ENCODE results near the gene FKBP1A.

FKBP1A gene

DNA sequence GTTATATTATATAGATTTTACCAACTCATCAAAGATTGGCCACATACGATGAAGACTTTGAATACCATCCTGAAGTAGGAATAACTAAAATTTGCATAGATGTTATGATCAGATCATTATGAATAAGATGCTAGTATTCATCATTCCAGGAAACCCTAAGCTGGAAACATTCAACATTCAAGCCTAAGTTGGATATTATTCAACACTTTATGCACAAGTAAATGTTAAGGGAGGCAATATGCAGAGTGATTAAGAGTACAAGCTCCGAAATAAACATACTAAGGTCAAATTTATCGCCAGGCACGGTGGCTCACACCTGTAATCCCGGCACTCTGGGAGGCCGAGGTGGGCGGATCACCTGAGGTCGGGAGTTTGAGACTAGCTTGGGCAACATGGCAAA, 43.4 kb upstream of the FKBP1A start:
- TF ChIP-seq, protein P1, sequence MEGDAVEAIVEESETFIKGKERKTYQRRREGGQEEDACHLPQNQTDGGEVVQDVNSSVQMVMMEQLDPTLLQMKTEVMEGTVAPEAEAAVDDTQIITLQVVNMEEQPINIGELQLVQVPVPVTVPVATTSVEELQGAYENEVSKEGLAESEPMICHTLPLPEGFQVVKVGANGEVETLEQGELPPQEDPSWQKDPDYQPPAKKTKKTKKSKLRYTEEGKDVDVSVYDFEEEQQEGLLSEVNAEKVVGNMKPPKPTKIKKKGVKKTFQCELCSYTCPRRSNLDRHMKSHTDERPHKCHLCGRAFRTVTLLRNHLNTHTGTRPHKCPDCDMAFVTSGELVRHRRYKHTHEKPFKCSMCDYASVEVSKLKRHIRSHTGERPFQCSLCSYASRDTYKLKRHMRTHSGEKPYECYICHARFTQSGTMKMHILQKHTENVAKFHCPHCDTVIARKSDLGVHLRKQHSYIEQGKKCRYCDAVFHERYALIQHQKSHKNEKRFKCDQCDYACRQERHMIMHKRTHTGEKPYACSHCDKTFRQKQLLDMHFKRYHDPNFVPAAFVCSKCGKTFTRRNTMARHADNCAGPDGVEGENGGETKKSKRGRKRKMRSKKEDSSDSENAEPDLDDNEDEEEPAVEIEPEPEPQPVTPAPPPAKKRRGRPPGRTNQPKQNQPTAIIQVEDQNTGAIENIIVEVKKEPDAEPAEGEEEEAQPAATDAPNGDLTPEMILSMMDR (conservative IDR thresholded peaks at IDR 0.05; ENCODE audit: low read depth, low read length): no peak
- H3K4me3 ChIP-seq (ENCODE audit: low read length): no peak overlapping the region
- DNase-seq (ENCODE audit: low read depth): no peak

DNA sequence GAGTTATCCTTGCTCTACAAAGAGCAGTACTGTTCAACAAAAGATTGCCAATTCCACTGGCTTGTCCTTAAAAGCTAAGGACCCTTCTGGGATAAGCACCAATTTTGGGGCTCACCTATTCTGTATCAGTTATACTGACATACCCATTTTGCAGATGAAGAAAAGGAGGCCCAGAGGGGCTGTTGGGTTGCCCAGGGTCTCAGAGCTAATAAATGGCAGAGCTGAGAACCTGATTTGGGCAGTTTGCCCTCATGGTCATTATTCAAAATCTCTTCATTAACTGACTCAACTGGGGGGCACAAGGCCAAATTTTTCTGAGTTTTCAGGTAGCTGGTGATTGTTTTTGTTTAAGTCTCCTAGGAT, 42.5 kb upstream of the FKBP1A start:
- no peak for DNase-seq (ENCODE audit: low read depth)
- H3K4me3 ChIP-seq (ENCODE audit: low read length): no peak overlapping the region
- TF ChIP-seq, protein P1 (conservative IDR thresholded peaks at IDR 0.05; ENCODE audit: low read depth, low read length): no peak

DNA sequence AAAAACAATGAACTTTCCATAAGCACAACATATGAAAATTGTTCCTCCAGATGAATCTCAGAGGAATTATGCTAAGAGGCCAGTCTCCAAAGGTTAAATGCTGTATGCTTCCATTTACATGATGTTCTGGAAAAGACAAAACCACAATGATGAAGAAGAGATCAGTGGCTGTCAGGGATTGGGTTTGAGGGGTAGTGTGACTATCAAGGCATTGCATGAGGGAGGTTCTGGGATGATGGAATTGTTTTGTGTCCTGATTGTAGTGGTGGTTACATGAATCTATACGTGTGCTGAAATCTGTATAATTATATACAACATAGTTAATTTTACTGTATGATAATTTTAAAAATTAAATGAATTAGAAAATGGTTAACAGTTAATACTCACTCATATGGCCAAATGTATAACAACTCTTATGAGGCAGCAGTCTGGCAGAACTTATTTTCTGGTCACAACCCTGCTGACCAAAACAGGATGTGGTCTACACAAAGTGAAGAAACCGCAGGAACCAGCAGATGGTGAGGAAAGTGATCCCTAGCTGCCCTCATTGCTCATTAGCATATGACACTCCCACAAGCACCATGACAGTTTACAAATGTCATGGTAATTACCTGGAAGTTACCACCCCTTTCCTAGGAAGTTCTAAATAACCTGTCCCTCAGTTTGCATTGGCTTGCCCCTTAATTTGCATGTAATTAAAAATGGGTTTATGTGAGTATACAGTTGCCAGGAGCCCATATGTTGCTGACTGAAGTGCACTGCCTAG, 41.9 kb upstream of the FKBP1A start:
- no peak for DNase-seq (ENCODE audit: low read depth)
- no peak overlapping the region for H3K4me3 ChIP-seq (ENCODE audit: low read length)
- TF ChIP-seq, protein P1 (conservative IDR thresholded peaks at IDR 0.05; ENCODE audit: low read depth, low read length): no peak

DNA sequence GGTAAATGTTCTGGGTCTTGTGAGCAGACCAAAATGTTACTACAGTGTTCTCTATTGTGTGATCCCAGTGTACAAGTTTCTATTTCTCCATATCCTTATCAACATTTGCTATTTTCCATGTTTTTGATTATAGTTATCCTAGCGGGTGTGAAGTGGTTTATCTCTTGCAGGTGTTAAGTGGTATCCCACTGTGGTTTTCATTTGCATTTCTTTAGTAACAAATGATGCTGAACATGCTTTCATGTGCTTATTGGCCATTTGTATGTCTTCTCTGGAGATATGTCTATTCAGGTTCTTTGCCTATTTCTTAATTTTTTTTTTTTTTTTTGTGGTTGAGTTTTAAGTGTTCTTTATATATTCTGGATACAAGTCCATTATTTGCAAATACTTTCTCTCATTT, 38.3 kb upstream of the FKBP1A start:
- H3K4me3 ChIP-seq (ENCODE audit: low read length): no peak overlapping the region
- TF ChIP-seq, protein P1 (conservative IDR thresholded peaks at IDR 0.05; ENCODE audit: low read depth, low read length): no peak
- DNase-seq (ENCODE audit: low read depth): no peak

DNA sequence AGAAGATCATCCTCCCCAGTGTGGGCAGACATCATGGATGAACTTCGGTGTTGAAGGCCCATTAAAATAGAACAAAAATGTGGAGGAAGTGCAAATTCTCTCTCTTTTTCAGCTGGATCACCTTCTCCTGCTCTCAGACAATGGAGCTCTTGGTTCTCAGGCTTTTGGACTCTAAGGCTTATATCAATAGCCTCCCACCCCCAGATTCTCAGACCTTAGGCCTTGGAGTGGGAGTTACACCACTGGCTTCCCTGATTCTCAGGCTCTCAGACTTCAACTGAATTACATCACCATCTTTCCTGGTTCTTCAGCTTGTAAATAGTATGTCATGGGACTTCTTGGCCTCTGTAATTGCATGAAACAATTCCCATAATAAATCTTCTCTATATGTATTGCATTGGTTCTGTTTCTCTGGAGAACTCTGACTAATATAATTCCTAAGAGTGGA, 37.2 kb upstream of the FKBP1A start:
- no peak overlapping the region for H3K4me3 ChIP-seq (ENCODE audit: low read length)
- peak; percentile 67 for DNase-seq (ENCODE audit: low read depth)
- TF ChIP-seq, protein P1 (conservative IDR thresholded peaks at IDR 0.05; ENCODE audit: low read depth, low read length): no peak

DNA sequence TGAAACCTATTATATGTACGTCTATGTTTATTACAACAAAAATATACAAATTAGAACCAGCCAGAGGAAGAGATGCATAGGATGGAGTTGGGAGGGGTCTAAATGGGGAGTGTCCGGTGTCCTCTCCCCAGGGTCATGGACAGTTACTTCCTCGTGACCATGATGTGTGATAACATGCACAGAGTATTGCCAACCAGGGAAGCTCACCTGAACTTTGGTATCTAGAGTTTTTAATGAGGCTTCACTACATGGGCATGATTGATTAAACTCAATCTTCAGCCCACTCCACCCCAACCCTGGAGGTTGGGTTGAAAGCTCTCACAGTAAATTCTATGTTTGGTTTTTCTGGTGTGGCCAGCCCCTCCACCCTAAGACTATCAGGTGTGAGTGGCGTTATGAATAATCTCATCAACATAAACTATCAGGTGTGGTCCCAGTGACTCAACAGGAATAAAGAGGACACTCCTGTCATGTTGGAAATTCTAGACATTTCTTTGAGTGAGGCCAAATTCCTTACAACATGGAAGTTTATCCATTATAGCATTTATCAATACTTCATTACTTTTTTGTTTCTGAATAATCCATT, 36.4 kb upstream of the FKBP1A start:
- no peak for DNase-seq (ENCODE audit: low read depth)
- TF ChIP-seq, protein P1 (conservative IDR thresholded peaks at IDR 0.05; ENCODE audit: low read depth, low read length): no peak
- no peak overlapping the region for H3K4me3 ChIP-seq (ENCODE audit: low read length)

Measured in retinal pigment epithelial cell (primary cell).